GM12878 (cell line): ENCODE results near the gene RBL2.

Experiments
- GABPA ChIP-seq: IDR thresholded peaks from 2 replicates; pipeline ENCODE4 v1.6.1; 2014; ENCODE audit warnings: antibody characterized with exemption, low read depth, mild to moderate bottlenecking, inconsistent platforms
- POLR2AphosphoS5 ChIP-seq: IDR thresholded peaks from 2 replicates; pipeline ENCODE4 v1.6.1; 2011; ENCODE audit warnings: mild to moderate bottlenecking, low read length, inconsistent platforms
- SIN3A ChIP-seq: IDR thresholded peaks from 2 replicates; pipeline ENCODE4 v1.6.1; 2012; ENCODE audit warnings: low read depth, low read length, improper control_type of control experiment
- SIX5 ChIP-seq: IDR thresholded peaks from 2 replicates; pipeline ENCODE4 v1.6.1; 2011; ENCODE audit warnings: mild to moderate bottlenecking, low read depth, low read length, moderate library complexity; ENCODE audit not compliant: severe bottlenecking
- SP1 ChIP-seq: IDR thresholded peaks from one replicate; pipeline ENCODE4 v1.6.1; 2011; ENCODE audit warnings: low read depth, low read length
- ZNF217 ChIP-seq: fragments of 450-650 bp; IDR thresholded peaks from 2 replicates; pipeline ENCODE4 v1.6.1; 2017; ENCODE audit warnings: antibody characterized with exemption, mild to moderate bottlenecking
- TF ChIP-seq, protein P1 (sequence below), 3 experiments: IDR thresholded peaks in 2 of 3; conservative IDR thresholded peaks in 1 of 3; 2 replicates each; pipeline ENCODE4 v1.5.1; 2011; ENCODE audit warnings: low read depth in 3 of 3, low read length in 3 of 3, mild to moderate bottlenecking in 3 of 3, control low read depth in 2 of 3, moderate library complexity in 2 of 3, inconsistent platforms in 1 of 3, mixed read lengths in 1 of 3; ENCODE audit not compliant: control insufficient read depth in 2 of 3, insufficient read depth in 1 of 3; ENCODE audit errors: extremely low read depth in 1 of 3
- TF ChIP-seq, protein P2 (sequence below): IDR thresholded peaks from 2 replicates; pipeline ENCODE4 v1.6.1; 2011; ENCODE audit warnings: mild to moderate bottlenecking, low read depth, low read length, moderate library complexity; ENCODE audit not compliant: insufficient replicate concordance
- TF ChIP-seq, protein P3 (sequence below): fragments of 450-650 bp; IDR thresholded peaks from 2 replicates; pipeline ENCODE4 v1.6.1; 2018; ENCODE audit warnings: borderline replicate concordance, mild to moderate bottlenecking; ENCODE audit not compliant: partially characterized antibody

DNA sequence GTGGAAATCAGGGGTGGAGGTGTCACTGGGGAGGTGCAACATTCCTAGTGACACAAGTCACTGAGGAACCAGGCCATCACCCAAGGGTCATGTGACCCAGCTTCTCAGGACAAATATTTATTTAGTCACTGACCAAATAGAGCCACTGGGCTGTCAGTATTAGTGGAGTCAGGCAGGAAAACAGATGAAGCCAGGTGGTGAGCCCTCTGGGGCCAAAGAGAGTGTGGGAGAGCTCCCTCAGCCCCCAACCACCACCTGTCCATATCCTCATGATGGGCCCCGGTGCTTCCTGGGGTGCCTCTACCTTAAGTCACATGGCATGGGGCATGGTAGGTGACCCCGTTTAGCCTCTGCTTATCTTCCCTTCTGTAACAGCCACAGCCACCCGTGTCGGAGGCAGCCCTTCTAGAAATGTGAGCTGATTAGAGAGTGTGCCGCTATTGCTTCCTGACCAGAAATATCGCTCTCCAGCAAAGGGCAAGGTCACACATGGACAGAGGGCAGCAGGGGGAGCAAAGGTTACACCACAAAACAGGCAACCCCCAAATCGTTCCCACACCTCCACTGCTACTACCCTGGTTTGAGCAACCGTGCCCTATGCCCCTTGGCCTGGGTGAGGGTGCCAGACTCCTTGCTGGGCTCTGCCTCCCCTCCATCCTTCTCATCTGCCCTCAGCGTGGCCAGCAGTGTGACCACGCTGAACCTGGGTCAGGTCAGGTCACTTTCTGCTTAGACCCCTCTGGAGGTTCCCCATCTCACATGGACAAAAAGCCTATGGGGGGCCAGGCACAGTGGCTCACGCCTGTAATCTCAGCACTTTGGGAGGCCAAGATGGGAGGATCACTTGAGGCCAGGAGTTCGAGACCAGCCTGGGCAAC, 77.4 kb downstream of the RBL2 start:
- TF ChIP-seq, protein P1, sequence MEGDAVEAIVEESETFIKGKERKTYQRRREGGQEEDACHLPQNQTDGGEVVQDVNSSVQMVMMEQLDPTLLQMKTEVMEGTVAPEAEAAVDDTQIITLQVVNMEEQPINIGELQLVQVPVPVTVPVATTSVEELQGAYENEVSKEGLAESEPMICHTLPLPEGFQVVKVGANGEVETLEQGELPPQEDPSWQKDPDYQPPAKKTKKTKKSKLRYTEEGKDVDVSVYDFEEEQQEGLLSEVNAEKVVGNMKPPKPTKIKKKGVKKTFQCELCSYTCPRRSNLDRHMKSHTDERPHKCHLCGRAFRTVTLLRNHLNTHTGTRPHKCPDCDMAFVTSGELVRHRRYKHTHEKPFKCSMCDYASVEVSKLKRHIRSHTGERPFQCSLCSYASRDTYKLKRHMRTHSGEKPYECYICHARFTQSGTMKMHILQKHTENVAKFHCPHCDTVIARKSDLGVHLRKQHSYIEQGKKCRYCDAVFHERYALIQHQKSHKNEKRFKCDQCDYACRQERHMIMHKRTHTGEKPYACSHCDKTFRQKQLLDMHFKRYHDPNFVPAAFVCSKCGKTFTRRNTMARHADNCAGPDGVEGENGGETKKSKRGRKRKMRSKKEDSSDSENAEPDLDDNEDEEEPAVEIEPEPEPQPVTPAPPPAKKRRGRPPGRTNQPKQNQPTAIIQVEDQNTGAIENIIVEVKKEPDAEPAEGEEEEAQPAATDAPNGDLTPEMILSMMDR (IDR thresholded peaks at IDR 0.05 in 2 of 3, conservative IDR thresholded peaks at IDR 0.05 in 1 of 3; ENCODE audit: control insufficient read depth in 2 of 3, extremely low read depth in 1 of 3, insufficient read depth in 1 of 3, low read depth in 3 of 3, low read length in 3 of 3): no peak
- TF ChIP-seq, protein P2, sequence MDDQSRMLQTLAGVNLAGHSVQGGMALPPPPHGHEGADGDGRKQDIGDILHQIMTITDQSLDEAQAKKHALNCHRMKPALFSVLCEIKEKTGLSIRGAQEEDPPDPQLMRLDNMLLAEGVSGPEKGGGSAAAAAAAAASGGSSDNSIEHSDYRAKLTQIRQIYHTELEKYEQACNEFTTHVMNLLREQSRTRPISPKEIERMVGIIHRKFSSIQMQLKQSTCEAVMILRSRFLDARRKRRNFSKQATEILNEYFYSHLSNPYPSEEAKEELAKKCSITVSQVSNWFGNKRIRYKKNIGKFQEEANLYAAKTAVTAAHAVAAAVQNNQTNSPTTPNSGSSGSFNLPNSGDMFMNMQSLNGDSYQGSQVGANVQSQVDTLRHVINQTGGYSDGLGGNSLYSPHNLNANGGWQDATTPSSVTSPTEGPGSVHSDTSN: no peak
- no peak for TF ChIP-seq ZNF217
- no peak for TF ChIP-seq SIN3A
- no peak for TF ChIP-seq POLR2AphosphoS5
- TF ChIP-seq, protein P3, sequence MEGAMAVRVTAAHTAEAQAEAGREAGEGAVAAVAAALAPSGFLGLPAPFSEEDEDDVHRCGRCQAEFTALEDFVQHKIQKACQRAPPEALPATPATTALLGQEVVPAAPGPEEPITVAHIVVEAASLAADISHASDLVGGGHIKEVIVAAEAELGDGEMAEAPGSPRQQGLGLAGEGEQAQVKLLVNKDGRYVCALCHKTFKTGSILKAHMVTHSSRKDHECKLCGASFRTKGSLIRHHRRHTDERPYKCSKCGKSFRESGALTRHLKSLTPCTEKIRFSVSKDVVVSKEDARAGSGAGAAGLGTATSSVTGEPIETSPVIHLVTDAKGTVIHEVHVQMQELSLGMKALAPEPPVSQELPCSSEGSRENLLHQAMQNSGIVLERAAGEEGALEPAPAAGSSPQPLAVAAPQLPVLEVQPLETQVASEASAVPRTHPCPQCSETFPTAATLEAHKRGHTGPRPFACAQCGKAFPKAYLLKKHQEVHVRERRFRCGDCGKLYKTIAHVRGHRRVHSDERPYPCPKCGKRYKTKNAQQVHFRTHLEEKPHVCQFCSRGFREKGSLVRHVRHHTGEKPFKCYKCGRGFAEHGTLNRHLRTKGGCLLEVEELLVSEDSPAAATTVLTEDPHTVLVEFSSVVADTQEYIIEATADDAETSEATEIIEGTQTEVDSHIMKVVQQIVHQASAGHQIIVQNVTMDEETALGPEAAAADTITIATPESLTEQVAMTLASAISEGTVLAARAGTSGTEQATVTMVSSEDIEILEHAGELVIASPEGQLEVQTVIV: no peak
- TF ChIP-seq SIX5: no peak
- TF ChIP-seq SP1: no peak
- TF ChIP-seq GABPA: no peak
